Heart left ventricle (tissue), 13 donors: ENCODE measurements around the gene MAML3.

Source experiments
- CTCF ChIP-seq, 12 donors: fragments of 200-600 bp; sonication (generic) in 4 of 12; IDR thresholded peaks; one replicate each; pipeline versions ENCODE4 v1.5.0 to v1.8.0; 2018 to 2022; ENCODE audit warnings: antibody characterized with exemption in 12 of 12, mild to moderate bottlenecking in 5 of 12
- POLR2A ChIP-seq, 2 donors: fragments of 450-650 bp; IDR thresholded peaks; one replicate each; pipeline ENCODE4 v1.6.1; 2017; ENCODE audit warnings: antibody characterized with exemption in 2 of 2, mild to moderate bottlenecking in 2 of 2, moderate library complexity in 2 of 2
- donor health status: ischemic (EF 13 %, LVEDD 7.1; RV severe dilation, severe dysfunction).
- donor health status: DM: no; HTN: yes; CAD: no.
- donor health status: DM: no; HTN: no; CAD: no.
- donor health status: ischemic (EF 25% LVEDD 6.9; RV normal size, moderate dysfunction).
- donor health status: ischemic (EF 25% LVEDD 5.7; RV mildly dilated, moderate dysfunction).
- donor health status: ischemic (EF 35%, LVEDD 5.7; RV mildly dilated, moderate dysfunction).
- donor health status: nonischemic (EF 11% LVEDD 7.7; RV severe dilation, severe dysfunction).
- donor health status: DM: yes; HTN: yes; CAD: no.
- donor health status: PGD.
- donor health status: ischemic (EF 29% LVEDD 5.4; RV normal size, mild dysfunction).
- donor health status: nonischemic (EF 23%, LVEDD 6.1; RV moderate dilation, normal function).

- TF ChIP-seq CTCF (IDR thresholded peaks at IDR 0.05), result no peak
- no peak for TF ChIP-seq POLR2A (IDR thresholded peaks at IDR 0.05)
Observed at GRCh38 chr4:139834981-139835391, 319.0 kb downstream of the MAML3 start.
